IMR-90 (cell line): Measurements from ENCODE around the gene HEATR1.

ENCODE experiments used
- POLR2A ChIP-seq: IDR thresholded peaks from 2 replicates; pipeline ENCODE4 v1.6.1; 2012; ENCODE audit warnings: mild to moderate bottlenecking, low read depth, low read length
- RAD21 ChIP-seq: IDR thresholded peaks from 2 replicates; pipeline ENCODE4 v1.6.1; 2012; ENCODE audit warnings: low read length, improper control_type of control experiment
- TF ChIP-seq, protein P1 (sequence below): conservative IDR thresholded peaks from 2 replicates; pipeline ENCODE4 v1.5.1; 2012; ENCODE audit warnings: mild to moderate bottlenecking, low read depth, low read length, improper control_type of control experiment

DNA sequence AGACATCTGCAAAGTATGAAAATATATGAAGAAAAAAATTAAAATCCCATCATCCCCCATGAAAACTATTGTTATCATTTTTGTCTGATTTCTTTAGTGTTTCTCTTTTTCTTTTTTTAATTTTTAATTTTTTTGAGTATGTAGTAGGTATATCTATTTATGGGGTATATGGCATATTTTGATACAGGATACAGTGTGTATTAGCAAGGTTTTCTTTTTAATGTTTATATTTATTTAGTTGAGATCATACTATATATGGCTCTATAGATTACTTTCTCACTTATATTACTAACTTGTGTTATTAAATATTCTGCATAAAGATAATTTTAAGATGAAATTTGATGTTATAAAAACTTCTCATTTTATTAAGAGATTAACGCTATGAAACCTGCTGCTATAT, 69.1 kb downstream of the HEATR1 start:
- TF ChIP-seq, protein P1, sequence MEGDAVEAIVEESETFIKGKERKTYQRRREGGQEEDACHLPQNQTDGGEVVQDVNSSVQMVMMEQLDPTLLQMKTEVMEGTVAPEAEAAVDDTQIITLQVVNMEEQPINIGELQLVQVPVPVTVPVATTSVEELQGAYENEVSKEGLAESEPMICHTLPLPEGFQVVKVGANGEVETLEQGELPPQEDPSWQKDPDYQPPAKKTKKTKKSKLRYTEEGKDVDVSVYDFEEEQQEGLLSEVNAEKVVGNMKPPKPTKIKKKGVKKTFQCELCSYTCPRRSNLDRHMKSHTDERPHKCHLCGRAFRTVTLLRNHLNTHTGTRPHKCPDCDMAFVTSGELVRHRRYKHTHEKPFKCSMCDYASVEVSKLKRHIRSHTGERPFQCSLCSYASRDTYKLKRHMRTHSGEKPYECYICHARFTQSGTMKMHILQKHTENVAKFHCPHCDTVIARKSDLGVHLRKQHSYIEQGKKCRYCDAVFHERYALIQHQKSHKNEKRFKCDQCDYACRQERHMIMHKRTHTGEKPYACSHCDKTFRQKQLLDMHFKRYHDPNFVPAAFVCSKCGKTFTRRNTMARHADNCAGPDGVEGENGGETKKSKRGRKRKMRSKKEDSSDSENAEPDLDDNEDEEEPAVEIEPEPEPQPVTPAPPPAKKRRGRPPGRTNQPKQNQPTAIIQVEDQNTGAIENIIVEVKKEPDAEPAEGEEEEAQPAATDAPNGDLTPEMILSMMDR: no peak
- TF ChIP-seq POLR2A: no peak
- no peak for TF ChIP-seq RAD21
